A549 (cell line): ENCODE data around the gene KIF21B. TPM values are rescaled to one million over a fixed set of nuclear protein-coding genes. Genes with fewer than 3 reads are reported as not detected.

ENCODE experiments used
- ATAC-seq, 2 experiments: fragments of 200-7000 bp in 1 of 2; fragments of >200 bp in 1 of 2; cut with Nextera tagmentation in 1 of 2; cut with Tn5 transposase in 1 of 2; 3 replicates each; pipeline versions ENCODE4 v1.8.0 to v1.9.1; 2018 to 2020; ENCODE audit warnings: mild to moderate bottlenecking in 1 of 2, moderate library complexity in 1 of 2
- CTCF ChIA-PET: fragments of 300-600 bp; sonication (Branson Sonifier 250); formaldehyde crosslinking; extraction: SDS; loops from one replicate; lab custom pipeline; 2021; ENCODE audit warnings: antibody characterized with exemption, inconsistent platforms; lab: Yijun Ruan, JAX
- POLR2A ChIA-PET: fragments of 350-600 bp; formaldehyde crosslinking; extraction: SDS; loops from one replicate; lab custom pipeline; 2021; ENCODE audit warnings: antibody characterized with exemption, inconsistent platforms; lab: Yijun Ruan, JAX
- DNase-seq, 2 experiments: peaks; one replicate each; pipeline versions ENCODE4 v3.0.0 to v3.0.0-alpha.2; 2011 to 2016; ENCODE audit warnings: low read depth in 1 of 2, low spot score in 1 of 2
- FAIRE-seq: peaks from 2 replicates; lab custom pipeline; 2011; peaks lifted over from hg19 to GRCh38; lab: Jason Lieb, UNC
- H3K27ac ChIP-seq, 2 experiments: fragments of >200 bp; sonication (Bioruptor Twin); formaldehyde crosslinking; 3 replicates each; pipeline ENCODE4 v1.5.1; 2016 to 2017
- H3K4me1 ChIP-seq: fragments of >200 bp; sonication (Bioruptor Twin); formaldehyde crosslinking; 3 replicates; pipeline ENCODE4 v1.6.1; 2016
- H3K4me2 ChIP-seq: fragments of >200 bp; sonication (Bioruptor Twin); formaldehyde crosslinking; 3 replicates; pipeline ENCODE4 v1.6.1; 2016
- H3K4me3 ChIP-seq: fragments of >200 bp; sonication (Bioruptor Twin); formaldehyde crosslinking; 3 replicates; pipeline ENCODE4 v1.5.1; 2016
- H3K9me3 ChIP-seq: fragments of >200 bp; sonication (Bioruptor Twin); formaldehyde crosslinking; 3 replicates; pipeline ENCODE4 v1.6.1; 2016
- ATOH8 ChIP-seq: fragments of 250-450 bp; sonication (Bioruptor Pico); IDR thresholded peaks from 2 replicates; pipeline ENCODE4 v1.5.0; 2020; ENCODE audit warnings: low read depth, mild to moderate bottlenecking, moderate library complexity
- BHLHE40 ChIP-seq: IDR thresholded peaks from 2 replicates; pipeline ENCODE4 v1.6.1; 2012; ENCODE audit warnings: low read depth, low read length, inconsistent platforms
- CBX8 ChIP-seq: fragments of 200-600 bp; sonication (generic); IDR thresholded peaks from 2 replicates; pipeline ENCODE4 v1.6.1; 2016
- CTCF ChIP-seq: fragments of >200 bp; sonication (Bioruptor Twin); formaldehyde crosslinking; IDR thresholded peaks from 3 replicates; pipeline ENCODE4 v1.5.1; 2016
- EHMT2 ChIP-seq: fragments of 200-600 bp; sonication (generic); IDR thresholded peaks from 2 replicates; pipeline ENCODE4 v1.6.1; 2016; ENCODE audit warnings: antibody characterized with exemption, low read depth, mild to moderate bottlenecking, moderate library complexity
- FOSB ChIP-seq: fragments of 250-450 bp; sonication (Bioruptor Pico); IDR thresholded peaks from 2 replicates; pipeline ENCODE4 v1.5.0; 2020; ENCODE audit warnings: mild to moderate bottlenecking, moderate library complexity
- FOSL2 ChIP-seq, 2 experiments: fragments of 450-650 bp in 1 of 2; fragments of >200 bp in 1 of 2; sonication (Bioruptor Twin) in 1 of 2; formaldehyde crosslinking; IDR thresholded peaks; 2 replicates each; pipeline versions ENCODE4 v1.5.0 to v1.6.1; 2016 to 2020; ENCODE audit warnings: mild to moderate bottlenecking in 1 of 2, moderate library complexity in 1 of 2
- HDAC2 ChIP-seq: fragments of 200-600 bp; sonication (generic); IDR thresholded peaks from 2 replicates; pipeline ENCODE4 v1.6.1; 2016
- HES2 ChIP-seq: fragments of >200 bp; sonication (Bioruptor Twin); formaldehyde crosslinking; IDR thresholded peaks from 2 replicates; pipeline ENCODE4 v1.6.1; 2016
- HMGXB4 ChIP-seq: fragments of 250-450 bp; sonication (Bioruptor Pico); IDR thresholded peaks from 2 replicates; pipeline ENCODE4 v1.5.0; 2021; ENCODE audit warnings: mild to moderate bottlenecking, moderate library complexity, borderline replicate concordance
- JUNB ChIP-seq: fragments of >200 bp; sonication (Bioruptor Twin); formaldehyde crosslinking; IDR thresholded peaks from 2 replicates; pipeline ENCODE4 v1.6.1; 2016
- KDM1A ChIP-seq: fragments of 200-600 bp; sonication (generic); IDR thresholded peaks from 2 replicates; pipeline ENCODE4 v1.6.1; 2016; ENCODE audit warnings: low read depth, mild to moderate bottlenecking
- KDM5A ChIP-seq: fragments of 200-600 bp; sonication (generic); IDR thresholded peaks from 2 replicates; pipeline ENCODE4 v1.6.1; 2016; ENCODE audit warnings: antibody characterized with exemption, mild to moderate bottlenecking
- MYC ChIP-seq: IDR thresholded peaks from 2 replicates; pipeline ENCODE4 v1.6.1; 2012; ENCODE audit warnings: mild to moderate bottlenecking, inconsistent platforms, low read length, improper control_type of control experiment, borderline replicate concordance
- NR3C1 ChIP-seq: fragments of >200 bp; sonication (Bioruptor Twin); formaldehyde crosslinking; IDR thresholded peaks from 3 replicates; pipeline ENCODE4 v1.6.1; 2017
- PHF8 ChIP-seq: fragments of 200-600 bp; sonication (generic); IDR thresholded peaks from 2 replicates; pipeline ENCODE4 v1.6.1; 2016; ENCODE audit warnings: low read depth, mild to moderate bottlenecking, antibody characterized with exemption, moderate library complexity, borderline replicate concordance
- POLR2A ChIP-seq: IDR thresholded peaks from 2 replicates; pipeline ENCODE4 v1.6.1; 2012; ENCODE audit warnings: mild to moderate bottlenecking, low read length
- POLR2AphosphoS2 ChIP-seq: conservative IDR thresholded peaks from 2 replicates; pipeline ENCODE4 v1.6.1; 2012; ENCODE audit warnings: low read length, improper control_type of control experiment, inconsistent platforms
- RFX5 ChIP-seq: fragments of 450-650 bp; IDR thresholded peaks from 2 replicates; pipeline ENCODE4 v1.7.1; 2014; ENCODE audit warnings: antibody characterized with exemption, mild to moderate bottlenecking, moderate library complexity
- RNF2 ChIP-seq: fragments of 200-600 bp; sonication (generic); IDR thresholded peaks from 2 replicates; pipeline ENCODE4 v1.6.1; 2016; ENCODE audit warnings: low read depth, mild to moderate bottlenecking, antibody characterized with exemption, moderate library complexity, borderline replicate concordance
- SMC3 ChIP-seq: fragments of >200 bp; sonication (Bioruptor Twin); formaldehyde crosslinking; IDR thresholded peaks from 3 replicates; pipeline ENCODE4 v1.6.1; 2018; ENCODE audit warnings: inconsistent platforms
- SREBF2 ChIP-seq: fragments of 450-650 bp; IDR thresholded peaks from 2 replicates; pipeline ENCODE4 v1.6.1; 2014; ENCODE audit warnings: mild to moderate bottlenecking, moderate library complexity
- TP53 ChIP-seq: fragments of 250-450 bp; sonication (Bioruptor Pico); IDR thresholded peaks from 2 replicates; pipeline ENCODE4 v1.5.0; 2021; ENCODE audit warnings: mild to moderate bottlenecking, moderate library complexity
- ZC3H11A ChIP-seq: fragments of 450-650 bp; IDR thresholded peaks from 2 replicates; pipeline ENCODE4 v1.6.1; 2014; ENCODE audit warnings: antibody characterized with exemption, mild to moderate bottlenecking
- WGBS: methylation state at CpG from one replicate; pipeline ENCODE4 v1.1.6; 2017; ENCODE audit errors: missing lambda C conversion rate; 5-methylcytosine and 5-hydroxymethylcytosine counted together
- polyA plus RNA-seq, 4 experiments: library from polyadenylated mRNA; depleted of rRNA in 3 of 4; stranded (reverse); fragments of >200 nt; fragmentation: RNase III in 1 of 4; extraction: RNeasy Plus Mini Kit Qiagen cat#74134 plus additional on column Dnase treatment in 1 of 4; gene quantifications; 2 replicates in 3 of 4; 3 replicates in 1 of 4; pipeline ENCODE4 v1.2.3, GENCODE V29; 2011 to 2017

Gene KIF21B
- polyA plus RNA-seq, 2 of the 4 experiments (the other 2 are of a cell fraction), result 1.4 to 3.8 TPM

- FAIRE-seq (no peak), DNase-seq (no peak)
- H3K4me1 ChIP-seq, result 0 out of 3 replicates have a peak, but pooled peaks cover 4% of the 10 kb centered on the region
- TF ChIP-seq POLR2A, result no peak
- no peak for TF ChIP-seq CBX8
- TF ChIP-seq SREBF2, result no peak
- no peak for TF ChIP-seq KDM5A
- no peak for TF ChIP-seq EHMT2
- no peak for TF ChIP-seq PHF8
- TF ChIP-seq JUNB, result no peak
- no peak for TF ChIP-seq TP53 (CRISPR knock-in tag)
- TF ChIP-seq HDAC2, result no peak
- TF ChIP-seq, all 56 proteins: peak for 0
- H3K27ac ChIP-seq, result no peak overlapping the region
- no peaks in the 10 kb centered on the region for H3K9me3 ChIP-seq
- CTCF ChIA-PET, result interaction anchor here (1.1 kb wide), 1 partner anchor 16 kb away, joined by 3 read pairs; no protein-coding TSS in a partner anchor
- POLR2A ChIA-PET, result no interaction called here
- H3K4me2 ChIP-seq, result no peak overlapping the region
- no peak overlapping the region for H3K4me3 ChIP-seq
- WGBS, result 81% methylated on average over 4 of the region's 4 CpGs
- no peak for ATAC-seq
Observed at GRCh38 chr1:201060586-201060985, 37.1 kb upstream of the KIF21B start.

GRCh38 chr1:201059871-201060555 lies 36.5 kb upstream of the KIF21B start:
- 0 out of 3 replicates have a peak, but pooled peaks cover 4% of the 10 kb centered on the region for H3K4me1 ChIP-seq
- H3K4me3 ChIP-seq, result no peak overlapping the region
- TF ChIP-seq SMC3 (no peak), KDM1A (no peak), HMGXB4 (CRISPR knock-in tag) (no peak), FOSB (CRISPR knock-in tag) (no peak), CBX8 (no peak), POLR2AphosphoS2 (no peak), BHLHE40 (no peak), HES2 (no peak), MYC (no peak), NR3C1 (no peak), CTCF (no peak), RFX5 (no peak), ZC3H11A (no peak), ATOH8 (CRISPR knock-in tag) (no peak), FOSL2 (IDR thresholded peaks at IDR 0.05) (no peak), FOSL2 (CRISPR knock-in tag; IDR thresholded peaks at IDR 0.05) (no peak), RNF2 (no peak), KDM5A (no peak)
- DNase-seq, result peak in 1 of 2 experiments; percentile 28
- no peak overlapping the region for H3K4me2 ChIP-seq
- no peaks in the 10 kb centered on the region for H3K9me3 ChIP-seq
- ATAC-seq, result peak in 1 of 2 experiments; percentile 38; a peak in 3 of 6 replicates
- ChIA-PET POLR2A (no interaction called here), CTCF (interaction anchor here (0.9 to 1.5 kb wide), 3 partner anchors 11 to 88 kb away, joined by 3 read pairs; no protein-coding TSS in a partner anchor)
- H3K27ac ChIP-seq, result no peak overlapping the region
- 64% methylated on average over 5 of the region's 5 CpGs for WGBS
- FAIRE-seq, result no peak
